Umbilical cord (tissue), 2 donors: Measurements from ENCODE around the gene SYT9. TPM values are rescaled to one million over a fixed set of nuclear protein-coding genes. Genes with fewer than 3 reads are reported as not detected.
"Not testable (repeated sequence)": the region's sequence is repeated elsewhere in the genome, so short reads cannot be mapped to it uniquely, and the experiment has no call there.

Experiments
- DNase-seq: peaks from one replicate; pipeline ENCODE4 v3.0.0-alpha.2; 2015; ENCODE audit warnings: low spot score
- total RNA-seq: library from RNA; depleted of rRNA; stranded (reverse); fragments of >200 nt; gene quantifications from one replicate; pipeline ENCODE4 v1.2.3, GENCODE V29; 2014; ENCODE audit warnings: low replicate concordance; ENCODE audit not compliant: insufficient read depth

Gene SYT9
- total RNA-seq, 1 donor from 2014 or later, result 8.7 TPM

- DNase-seq, result no peak
Measured at GRCh38 chr11:7501894-7502293, 250.2 kb downstream of the SYT9 start.

- no peak for DNase-seq
Measured at GRCh38 chr11:7506243-7506642, 254.5 kb downstream of the SYT9 start.

GRCh38 chr11:7508087-7508486 is 256.4 kb downstream of the SYT9 start:
- DNase-seq, result no peak

- DNase-seq, result peak; percentile 77
Measured at GRCh38 chr11:7509966-7510365, 258.3 kb downstream of the SYT9 start.

- no peak for DNase-seq
Measured at GRCh38 chr11:7511401-7511800, 259.7 kb downstream of the SYT9 start.

GRCh38 chr11:7512525-7513233 is 261.0 kb downstream of the SYT9 start:
- DNase-seq, result peak; percentile 68

GRCh38 chr11:7513234-7514098 is 261.8 kb downstream of the SYT9 start, which contains the start of gene PPFIBP2:
PPFIBP2 (plus strand) TSS chr11:7513999; CDS start chr11:7549476, 35,477 bp downstream.
- DNase-seq, result peak; percentile 87

- peak; percentile 34 for DNase-seq
Measured at GRCh38 chr11:7514099-7514591, 262.4 kb downstream of the SYT9 start.

GRCh38 chr11:7515447-7515886 is 263.8 kb downstream of the SYT9 start:
- no peak for DNase-seq

- DNase-seq, result no peak
Measured at GRCh38 chr11:7516475-7516874, 264.8 kb downstream of the SYT9 start.

GRCh38 chr11:7517743-7518142 is 266.0 kb downstream of the SYT9 start:
- DNase-seq, result not testable (repeated sequence)

Other genes with a start within 250 kb of the SYT9 start
- 6.0 TPM for gene ZNF214, start 231.6 kb upstream of the SYT9 start, total RNA-seq
- gene NLRP14, start 231.4 kb upstream of the SYT9 start, total RNA-seq, result 2.6 TPM
- gene RBMXL2, start 162.9 kb upstream of the SYT9 start, total RNA-seq, result 1.4 TPM
- gene OLFML1, start 233.6 kb downstream of the SYT9 start, total RNA-seq, result 3.4 TPM